LNCaP clone FGC (cell line): ENCODE results near the gene KIF5A.

Source experiments
- DNase-seq: peaks from one replicate; pipeline ENCODE4 v3.0.0-alpha.2; 2011; ENCODE audit warnings: low read depth
- H3K4me3 ChIP-seq: 2 replicates; pipeline ENCODE4 v1.5.1; 2011; ENCODE audit warnings: mild to moderate bottlenecking, low read depth, low read length, control low read depth
- CTCF ChIP-seq: IDR thresholded peaks from 2 replicates; pipeline ENCODE4 v1.5.1; 2012; ENCODE audit warnings: mild to moderate bottlenecking; ENCODE audit not compliant: control insufficient read depth, insufficient read depth; ENCODE audit errors: extremely low read depth

Gene KIF5A

GRCh38 chr12:57527184-57527583 lies 22.7 kb upstream of the KIF5A start:
- H3K4me3 ChIP-seq = no peak overlapping the region
- no peak for TF ChIP-seq CTCF

GRCh38 chr12:57528176-57528575 lies 21.7 kb upstream of the KIF5A start:
- DNase-seq = no peak
- no peak for TF ChIP-seq CTCF
- no peak overlapping the region for H3K4me3 ChIP-seq

More at GRCh38 chr12:57527184-57527583, 22.7 kb upstream of the KIF5A start:
- no peak for DNase-seq

GRCh38 chr12:57528831-57529555 lies 20.9 kb upstream of the KIF5A start:
- no peak overlapping the region for H3K4me3 ChIP-seq
- no peak for DNase-seq
- TF ChIP-seq CTCF = no peak

GRCh38 chr12:57529831-57530230 lies 20.0 kb upstream of the KIF5A start:
- no peak for TF ChIP-seq CTCF
- DNase-seq = no peak
- no peak overlapping the region for H3K4me3 ChIP-seq

GRCh38 chr12:57530396-57531142 lies 19.3 kb upstream of the KIF5A start:
- TF ChIP-seq CTCF = no peak
- no peak overlapping the region for H3K4me3 ChIP-seq
- no peak for DNase-seq

GRCh38 chr12:57531836-57532235 lies 18.0 kb upstream of the KIF5A start:
- no peak for TF ChIP-seq CTCF
- DNase-seq = no peak
- no peak overlapping the region for H3K4me3 ChIP-seq
